ENCODE results near the gene ANKRD30A. TPM values are rescaled to one million over a fixed set of nuclear protein-coding genes. Genes with fewer than 3 reads are reported as not detected.
"Not testable (repeated sequence)": the region's sequence is repeated elsewhere in the genome, so short reads cannot be mapped to it uniquely, and the experiment has no call there.

ANKRD30A gene
- polyA plus RNA-seq, 1 donor = not detected

DNA sequence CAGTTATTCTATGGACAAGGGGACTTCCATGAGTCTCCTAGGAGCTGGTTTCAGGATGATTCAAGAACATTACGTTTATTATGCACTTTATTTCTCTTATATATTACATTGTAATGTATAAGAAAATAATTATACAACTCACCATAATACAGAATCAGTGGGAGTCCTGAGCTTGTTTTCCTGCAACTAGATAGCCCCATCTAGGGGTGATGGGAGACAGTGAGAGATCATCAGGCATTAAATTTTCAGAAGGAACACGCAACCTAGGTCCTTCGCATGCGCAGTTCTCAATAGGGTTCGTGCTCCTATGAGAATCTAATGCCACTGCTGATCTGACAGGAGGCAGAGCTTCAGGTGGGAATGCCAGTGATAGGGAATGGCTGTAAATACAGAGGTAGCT lies 137.9 kb downstream of the ANKRD30A start:
- DNase-seq = no peak

DNA sequence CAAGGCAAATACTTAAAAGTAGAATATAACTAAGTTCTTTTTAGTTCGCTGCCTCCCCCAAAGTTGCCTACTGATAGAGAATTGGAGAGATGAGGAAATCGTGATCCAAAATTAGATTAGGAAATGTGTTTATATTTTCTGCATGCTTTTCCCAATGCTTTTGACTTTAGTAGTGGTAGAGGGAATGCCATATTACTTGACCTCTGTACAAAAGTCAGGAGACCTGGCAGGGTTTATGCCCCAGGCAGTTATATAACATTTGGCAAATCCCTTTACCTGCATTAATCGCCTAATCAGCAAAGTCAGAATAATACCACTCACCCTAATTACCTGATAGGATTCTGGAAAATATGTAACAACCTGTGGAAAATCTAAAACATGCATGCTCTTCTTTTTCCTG lies 142.9 kb downstream of the ANKRD30A start:
- no peak for DNase-seq

DNA sequence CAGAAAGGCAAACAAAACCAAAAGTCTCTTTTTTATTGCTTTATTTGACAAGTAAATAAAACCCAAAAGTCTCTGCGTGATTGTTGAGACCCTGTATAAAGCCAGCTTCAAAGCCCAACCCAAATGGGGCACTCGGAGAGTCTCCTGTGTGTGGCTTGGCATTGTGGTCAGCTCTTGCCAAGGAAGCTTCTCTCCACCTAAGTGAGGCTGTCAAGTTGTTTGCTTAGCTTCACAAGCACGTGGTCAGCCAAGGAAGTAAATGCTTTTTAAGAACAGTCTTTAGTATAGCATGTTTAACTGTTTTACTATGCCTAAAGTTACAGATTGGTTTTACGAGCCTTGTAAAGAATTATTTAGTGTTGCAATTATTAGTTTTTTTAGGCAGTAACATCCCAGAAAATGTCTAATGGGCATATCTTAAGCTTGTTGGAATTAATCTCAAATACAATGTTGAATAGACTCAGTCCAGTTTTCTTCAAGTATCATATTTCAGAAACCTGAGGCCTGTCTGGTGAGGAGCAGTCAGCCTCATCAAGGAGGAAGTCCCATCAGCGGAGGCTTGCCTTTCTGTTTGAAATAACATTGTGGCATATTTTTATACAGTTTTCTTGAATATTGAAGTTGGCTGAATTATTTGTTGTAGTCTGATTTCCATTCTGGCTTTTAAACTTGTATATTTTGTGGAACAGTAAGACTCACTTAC lies 144.3 kb downstream of the ANKRD30A start:
- DNase-seq = no peak

DNA sequence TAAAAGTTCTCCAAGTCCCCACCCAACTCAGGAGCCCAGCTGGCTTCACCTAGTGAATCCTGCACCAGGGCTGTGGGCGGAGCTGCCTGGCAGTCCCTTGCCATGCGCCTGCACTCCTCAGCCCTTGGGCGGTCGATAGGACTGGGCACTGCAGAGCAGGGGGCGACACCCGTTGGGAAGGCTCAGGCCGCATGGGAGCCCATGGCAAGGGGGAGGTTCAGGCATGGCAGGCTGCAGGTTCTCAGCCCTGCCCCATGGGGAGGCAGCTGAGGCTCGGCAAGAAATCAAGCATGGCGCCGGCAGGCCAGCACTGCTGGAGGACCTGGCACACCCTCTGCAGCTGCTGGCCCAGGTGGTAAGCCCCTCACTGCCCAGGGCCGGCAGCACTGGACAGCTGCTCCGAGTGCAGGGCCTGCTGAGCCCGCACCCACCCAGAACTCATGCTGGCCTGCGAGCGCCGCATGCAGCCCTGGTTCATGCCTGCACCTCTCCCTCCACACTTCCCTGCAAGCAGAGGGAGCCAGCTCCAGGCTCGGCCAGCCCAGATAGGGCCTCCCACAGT lies 149.9 kb downstream of the ANKRD30A start:
- DNase-seq = no peak

DNA sequence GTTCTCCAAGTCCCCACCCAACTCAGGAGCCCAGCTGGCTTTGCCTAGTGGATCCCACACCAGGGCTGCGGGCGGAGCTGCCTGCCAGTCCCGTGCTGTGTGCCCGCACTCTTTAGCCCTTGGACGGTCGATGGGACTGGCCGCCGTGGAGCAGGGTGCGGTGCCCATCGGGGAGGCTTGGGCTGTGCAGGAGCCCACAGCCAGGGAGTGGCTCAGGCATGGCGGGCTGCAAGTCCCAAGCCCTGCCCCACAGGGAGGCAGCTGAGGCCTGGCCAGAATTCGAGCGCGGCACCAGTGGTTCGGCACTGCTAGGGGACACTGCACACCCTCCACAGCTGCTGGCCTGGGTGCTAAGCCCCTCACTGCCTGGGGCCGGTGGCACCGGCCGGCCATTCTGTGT lies 159.7 kb downstream of the ANKRD30A start:
- DNase-seq = no peak

DNA sequence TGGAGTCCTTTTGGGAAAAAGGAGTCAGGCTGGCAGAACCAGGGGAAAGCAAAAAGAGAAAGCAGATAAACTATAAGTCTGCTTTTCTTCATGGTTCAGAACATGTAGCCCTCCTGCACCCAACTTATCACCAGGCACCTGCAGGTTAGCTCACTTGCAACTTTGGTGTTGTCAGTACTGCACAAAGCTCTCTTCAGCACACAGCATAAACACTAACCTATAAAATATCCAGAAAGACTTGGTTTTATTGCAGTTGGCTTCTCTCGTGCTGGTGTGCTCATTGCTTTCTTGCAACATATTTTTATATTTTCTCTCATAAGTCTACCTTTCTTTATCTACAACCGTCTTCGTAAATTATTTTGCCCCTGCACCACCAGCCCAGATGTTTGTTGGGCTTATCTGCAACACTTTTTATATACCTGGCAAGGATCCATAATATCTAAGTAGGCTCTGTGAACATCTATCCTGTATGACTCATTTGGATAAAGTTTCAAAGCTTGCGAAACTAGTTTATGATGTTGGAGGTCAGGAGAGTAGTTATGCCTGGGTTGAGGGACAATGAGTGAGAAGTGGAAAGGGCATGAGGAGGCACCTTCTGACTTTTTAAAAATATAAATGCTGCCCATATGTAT lies 164.6 kb downstream of the ANKRD30A start:
- no peak for DNase-seq

DNA sequence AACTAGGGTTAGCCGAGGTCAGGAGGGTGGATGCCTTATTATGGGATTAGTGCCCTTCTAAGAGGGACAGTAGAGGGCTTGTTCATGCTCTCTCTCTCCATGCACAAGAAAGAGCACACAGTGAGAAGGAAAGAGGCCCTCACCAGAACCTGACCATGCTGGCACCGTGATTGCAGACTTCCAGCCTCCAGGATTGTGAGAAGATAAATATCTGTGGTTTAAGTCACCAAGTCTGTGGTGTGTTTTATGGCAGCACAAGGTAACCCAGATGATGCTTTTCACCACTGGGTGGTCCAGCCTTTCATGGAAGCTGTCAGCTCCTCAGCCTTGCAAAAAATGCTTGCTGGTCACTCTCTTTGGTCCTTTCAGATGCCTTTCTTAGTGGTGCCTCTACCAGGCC lies 175.9 kb downstream of the ANKRD30A start:
- no peak for DNase-seq

DNA sequence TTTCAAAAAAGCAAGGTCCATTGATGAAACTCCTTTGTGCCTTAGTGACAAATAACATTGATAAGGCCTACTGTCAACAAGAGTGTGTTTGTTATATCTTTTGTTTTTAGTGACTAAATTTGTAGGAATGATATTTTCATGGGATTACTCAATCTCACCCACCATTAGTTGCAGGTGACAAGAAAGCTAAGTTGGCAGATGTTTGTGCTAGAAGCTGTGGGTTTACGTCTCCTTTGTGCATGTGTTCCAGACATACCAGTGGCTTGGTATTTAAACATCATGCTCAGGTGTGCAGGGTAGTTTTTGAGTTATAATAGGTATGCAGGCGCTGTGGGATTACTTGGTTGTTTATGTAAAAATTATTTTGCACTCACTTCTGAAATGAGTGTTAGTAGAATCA lies 178.6 kb downstream of the ANKRD30A start:
- no peak for DNase-seq

DNA sequence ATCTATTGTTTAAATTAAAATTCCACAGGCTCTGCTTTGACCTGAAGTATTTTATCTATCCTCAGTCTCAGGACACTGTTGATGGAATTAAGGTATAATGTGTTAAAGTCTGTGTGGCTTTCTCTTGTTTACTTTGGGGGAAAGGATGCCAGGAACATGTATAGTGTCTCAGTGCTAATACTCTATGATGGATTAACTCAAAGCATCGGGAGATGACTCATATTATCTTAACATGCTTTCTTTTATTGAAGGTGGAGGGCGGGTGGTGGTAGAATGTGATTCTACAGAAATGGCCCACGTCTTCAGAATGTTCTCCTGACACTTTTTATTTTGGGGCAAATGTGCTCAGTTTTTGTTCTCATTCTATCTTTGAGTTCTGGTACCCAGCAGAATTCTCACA lies 189.0 kb downstream of the ANKRD30A start:
- no peak for DNase-seq

DNA sequence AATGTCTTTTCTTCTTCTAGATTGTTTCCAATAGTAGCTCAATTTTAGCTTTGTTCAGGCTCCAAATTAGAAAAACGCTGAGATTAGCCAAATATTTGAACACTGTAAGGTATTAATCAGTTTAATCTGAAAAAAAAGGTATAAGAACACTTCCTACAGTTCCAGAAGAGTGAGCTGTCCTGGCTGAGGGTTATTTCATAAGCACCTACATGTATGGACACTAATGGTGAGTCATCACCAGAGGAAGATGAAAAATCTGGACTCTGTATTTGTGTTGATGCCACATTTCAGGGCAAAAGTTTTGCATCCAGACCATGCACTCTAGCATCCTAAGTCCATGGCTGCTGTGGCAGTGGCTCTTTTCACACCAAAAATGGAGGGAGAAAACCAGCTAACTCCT lies 189.5 kb downstream of the ANKRD30A start:
- no peak for DNase-seq

DNA sequence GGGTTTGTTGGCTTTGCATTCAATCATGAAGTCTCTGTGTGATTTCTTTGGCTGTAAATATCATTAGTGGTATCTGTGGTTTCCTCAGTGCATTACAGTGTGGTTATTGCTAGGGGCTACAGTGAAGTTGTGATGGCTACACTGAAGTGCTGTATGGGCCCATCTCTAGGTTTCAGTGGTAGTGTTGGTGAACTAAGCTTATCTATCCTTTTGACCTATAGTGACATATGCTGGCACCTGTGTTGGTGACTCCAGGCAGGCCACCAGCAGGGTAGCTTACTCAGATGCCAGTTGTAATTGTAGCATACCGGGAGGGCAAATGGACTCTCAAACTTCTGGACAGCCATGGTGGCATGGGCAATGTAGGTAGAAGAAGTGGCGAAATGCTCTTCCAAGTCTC lies 219.0 kb downstream of the ANKRD30A start:
- DNase-seq = no peak

DNA sequence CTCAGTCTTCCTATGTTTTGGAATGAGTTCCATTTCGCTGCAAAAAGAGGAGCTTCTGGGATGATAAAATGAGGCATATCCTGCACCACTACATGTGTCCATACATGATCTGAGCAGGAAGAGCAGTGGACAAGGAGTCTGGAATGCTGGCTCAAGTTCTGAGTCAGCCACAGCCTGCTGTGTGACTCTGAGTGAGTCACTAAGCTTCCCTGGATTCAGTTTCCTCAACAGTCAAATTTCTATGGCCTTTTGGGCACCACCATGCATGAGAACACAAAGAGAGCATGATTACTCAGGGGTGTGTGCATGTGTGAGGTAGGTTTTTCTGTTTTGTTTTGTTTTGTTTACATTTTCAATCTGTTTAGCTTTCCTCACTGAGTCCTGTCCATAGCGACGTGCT lies 254.6 kb downstream of the ANKRD30A start:
- no peak for DNase-seq

DNA sequence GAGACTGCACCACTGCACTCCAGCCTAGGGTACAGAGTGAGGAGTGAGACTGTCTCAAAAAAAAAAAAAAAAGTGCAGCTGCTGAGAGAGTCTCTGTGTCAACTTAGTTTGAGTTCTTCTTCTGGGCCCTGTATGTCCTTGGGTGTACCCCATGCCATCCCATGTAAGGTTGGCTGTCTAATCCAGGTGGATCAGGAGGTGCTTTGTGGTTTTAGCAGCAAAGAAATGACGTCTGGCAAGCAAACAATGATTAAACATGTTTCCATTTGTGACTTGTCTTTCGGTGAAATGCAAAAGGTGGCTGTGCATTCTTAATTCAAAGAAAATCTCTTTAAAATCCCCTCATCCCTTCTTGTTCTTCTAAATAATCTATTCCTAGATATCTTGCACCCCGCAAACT lies 255.9 kb downstream of the ANKRD30A start:
- no peak for DNase-seq

DNA sequence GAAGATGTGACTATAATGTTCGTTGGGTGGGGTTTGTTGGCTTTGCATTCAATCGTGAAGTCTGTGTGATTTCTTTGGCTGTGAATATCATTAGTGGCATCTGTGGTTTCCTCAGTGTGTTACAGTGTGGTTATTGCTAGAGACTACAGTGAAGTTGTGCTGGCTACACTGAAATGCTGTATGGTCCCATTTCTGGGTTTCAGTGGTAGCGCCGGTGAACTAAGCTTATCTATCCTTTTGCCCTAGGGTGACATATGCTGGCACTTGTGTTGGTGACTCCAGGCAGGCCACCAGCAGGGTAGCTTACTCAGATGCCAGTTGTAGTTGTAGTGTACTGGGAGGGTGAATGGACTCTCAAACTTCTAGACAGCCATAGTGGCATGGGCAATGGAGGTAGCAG lies 259.5 kb downstream of the ANKRD30A start:
- DNase-seq = no peak

DNA sequence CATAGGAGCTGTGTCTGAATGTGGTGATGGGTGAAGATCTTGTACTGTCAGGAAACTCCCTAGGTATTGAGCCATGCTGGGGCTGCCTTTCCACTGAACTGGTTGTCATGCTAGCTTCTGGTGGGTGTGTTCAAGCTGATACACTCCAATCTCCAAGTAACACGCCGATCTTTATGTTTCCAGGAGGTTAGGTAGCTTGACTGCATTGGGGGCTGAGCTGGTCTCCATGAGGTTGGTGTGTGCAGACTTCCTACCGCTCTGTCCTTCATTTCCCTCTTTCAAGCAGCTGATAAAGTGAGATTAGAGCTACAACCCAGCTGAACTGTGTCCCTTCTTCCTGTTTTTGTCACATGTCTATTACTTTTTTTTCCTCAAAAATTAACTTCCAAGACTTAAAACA lies 265.5 kb downstream of the ANKRD30A start:
- no peak for DNase-seq

DNA sequence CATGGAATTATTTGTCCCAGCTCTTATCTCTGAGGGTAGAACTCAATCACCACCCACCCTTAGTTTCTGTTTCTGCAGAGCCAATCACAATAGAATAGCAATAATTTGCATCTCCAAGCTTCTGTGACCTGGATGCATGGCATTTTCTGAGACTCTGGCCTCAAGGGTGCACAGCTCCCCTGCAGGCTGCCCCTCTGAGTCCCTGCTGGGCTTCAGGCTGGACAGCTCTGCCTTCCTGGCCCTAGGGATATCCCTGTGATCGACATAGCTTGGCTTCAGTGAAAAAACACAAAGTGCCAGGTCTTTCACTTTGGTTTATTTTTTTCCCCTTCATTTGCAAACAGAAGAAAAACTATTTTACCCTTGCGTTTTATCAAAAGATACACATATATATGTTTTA lies 275.4 kb downstream of the ANKRD30A start:
- not testable (repeated sequence) for DNase-seq

DNA sequence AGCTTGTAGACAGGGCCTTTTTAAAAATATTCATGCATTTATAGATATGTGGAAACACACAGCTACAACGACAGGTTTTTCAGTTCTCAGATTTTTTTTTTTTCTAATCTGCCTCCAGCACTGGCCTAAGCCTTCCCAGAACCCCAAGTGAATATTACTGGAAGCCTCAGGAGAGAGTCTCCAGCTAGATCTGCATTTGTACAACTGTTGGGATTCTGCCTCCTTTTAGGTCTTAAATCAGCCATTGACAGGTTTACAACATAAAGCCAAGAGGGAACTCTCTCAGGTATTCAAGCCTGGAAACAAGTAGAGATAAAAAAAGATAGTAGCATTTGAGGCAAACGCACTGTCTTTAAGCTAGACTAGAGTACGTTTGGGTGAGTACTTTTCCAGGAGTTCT lies 275.8 kb downstream of the ANKRD30A start:
- DNase-seq = no peak

DNA sequence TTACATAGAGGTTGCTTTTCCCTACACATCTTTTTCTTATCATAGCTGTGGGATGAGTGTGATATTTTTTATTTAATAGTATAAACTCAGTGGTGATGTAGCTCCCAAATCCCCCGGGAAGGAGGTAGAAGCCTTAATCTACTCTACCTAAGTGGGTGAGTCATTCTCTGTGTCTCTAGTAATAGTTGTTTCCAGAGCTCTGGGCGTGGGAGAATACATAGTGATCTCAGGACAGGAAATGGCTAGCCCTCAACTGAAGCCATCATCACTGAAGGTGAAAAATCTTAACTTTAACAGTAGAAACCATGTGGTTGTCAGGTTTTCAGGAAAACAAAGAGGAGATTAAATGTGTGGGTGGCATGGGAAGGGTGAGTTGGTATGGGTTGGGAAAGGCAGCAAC lies 278.4 kb downstream of the ANKRD30A start:
- DNase-seq = no peak
